CD4-positive, alpha-beta T cell treated with Interleukin-2 at 100 ng/mL for 4 hours (primary cell): Measurements from ENCODE around the gene GREB1.

ENCODE experiments used
- DNase-seq: peaks from one replicate; pipeline ENCODE4 v3.0.0-alpha.2; 2020; ENCODE audit warnings: low spot score

The GREB1 gene

GRCh38 chr2:11681722-11682589, 148.1 kb downstream of the GREB1 start:
- peak; percentile 45 for DNase-seq

GRCh38 chr2:11682590-11682915, 148.7 kb downstream of the GREB1 start:
- DNase-seq = no peak

DNA sequence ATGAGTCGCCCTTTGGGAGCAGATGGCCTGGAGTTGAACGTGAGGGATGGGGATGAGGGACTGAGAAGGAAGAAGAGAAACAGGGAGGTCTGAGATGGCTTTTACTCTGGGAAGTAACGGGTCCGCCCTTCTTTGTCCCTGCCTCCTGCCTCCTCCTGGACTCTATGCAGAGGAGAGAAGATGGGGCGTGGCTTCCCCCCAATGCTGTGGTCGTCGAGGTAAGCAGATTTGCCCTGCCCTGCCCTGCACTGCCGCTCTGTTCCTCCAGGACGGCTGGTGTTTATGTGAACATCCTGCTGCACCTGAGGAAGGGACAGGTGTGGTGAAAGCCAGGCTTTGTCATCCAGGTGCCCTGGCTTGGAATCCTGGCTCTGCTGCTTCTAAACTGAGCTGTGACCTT, 149.6 kb downstream of the GREB1 start:
- no peak for DNase-seq

GRCh38 chr2:11683966-11684365, 150.1 kb downstream of the GREB1 start:
- DNase-seq = no peak

DNA sequence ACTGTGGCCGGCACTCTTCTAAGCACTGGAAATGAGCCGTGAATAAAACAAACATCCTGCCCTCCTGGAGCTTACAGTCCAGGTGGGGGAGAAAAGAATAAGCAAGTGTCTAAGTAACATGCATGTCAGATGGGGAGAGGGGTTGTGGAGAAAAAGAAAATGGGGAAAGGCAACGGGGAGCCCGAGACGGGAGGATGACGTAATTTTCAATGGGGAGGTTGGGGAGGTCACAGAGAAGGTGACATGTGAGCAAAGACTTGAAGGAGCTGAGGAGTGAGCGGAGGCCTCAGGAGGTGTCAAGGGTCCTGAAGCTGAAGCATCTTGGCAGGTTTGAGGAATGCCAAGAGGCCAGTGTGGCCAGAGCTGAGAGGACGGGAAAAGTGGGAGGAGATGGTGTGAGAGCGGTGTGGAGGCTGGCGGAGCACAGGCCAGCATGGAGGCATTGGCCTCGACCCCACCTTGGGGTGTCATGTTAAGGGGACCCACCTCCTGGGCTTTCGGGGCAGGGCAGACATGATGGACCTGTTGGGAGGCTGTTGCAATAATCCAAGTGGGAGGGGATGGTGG, 151.1 kb downstream of the GREB1 start:
- DNase-seq = no peak

DNA sequence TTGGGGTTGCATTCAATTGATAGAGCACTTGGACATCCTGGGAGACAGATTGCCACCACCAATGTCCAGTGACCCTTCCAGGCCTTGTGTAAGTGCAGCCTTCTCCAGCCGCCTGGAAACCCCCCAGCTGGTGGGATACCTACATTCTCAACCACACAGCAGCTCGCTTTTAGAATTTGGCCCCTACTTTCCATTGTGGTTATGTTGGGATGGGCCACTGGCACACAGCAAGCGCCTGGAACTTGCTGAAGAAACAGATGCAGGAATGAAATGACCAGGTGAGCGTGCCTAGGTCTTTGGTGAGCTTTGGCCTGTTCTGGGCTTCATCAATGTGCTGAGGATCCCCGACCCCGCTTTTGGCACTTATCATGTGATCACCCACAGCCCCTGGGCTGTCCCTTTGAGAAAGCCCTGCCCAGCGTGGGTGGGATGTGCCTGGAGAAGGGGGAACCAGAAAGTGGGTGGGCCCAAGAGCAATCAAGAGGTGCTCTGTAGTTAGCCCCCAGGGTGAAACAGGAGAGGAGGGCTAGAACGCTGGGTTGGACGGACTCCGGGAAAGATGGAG, 152.1 kb downstream of the GREB1 start:
- DNase-seq = no peak

- no peak for DNase-seq
Measured at GRCh38 chr2:11687736-11688135, 153.9 kb downstream of the GREB1 start.

DNA sequence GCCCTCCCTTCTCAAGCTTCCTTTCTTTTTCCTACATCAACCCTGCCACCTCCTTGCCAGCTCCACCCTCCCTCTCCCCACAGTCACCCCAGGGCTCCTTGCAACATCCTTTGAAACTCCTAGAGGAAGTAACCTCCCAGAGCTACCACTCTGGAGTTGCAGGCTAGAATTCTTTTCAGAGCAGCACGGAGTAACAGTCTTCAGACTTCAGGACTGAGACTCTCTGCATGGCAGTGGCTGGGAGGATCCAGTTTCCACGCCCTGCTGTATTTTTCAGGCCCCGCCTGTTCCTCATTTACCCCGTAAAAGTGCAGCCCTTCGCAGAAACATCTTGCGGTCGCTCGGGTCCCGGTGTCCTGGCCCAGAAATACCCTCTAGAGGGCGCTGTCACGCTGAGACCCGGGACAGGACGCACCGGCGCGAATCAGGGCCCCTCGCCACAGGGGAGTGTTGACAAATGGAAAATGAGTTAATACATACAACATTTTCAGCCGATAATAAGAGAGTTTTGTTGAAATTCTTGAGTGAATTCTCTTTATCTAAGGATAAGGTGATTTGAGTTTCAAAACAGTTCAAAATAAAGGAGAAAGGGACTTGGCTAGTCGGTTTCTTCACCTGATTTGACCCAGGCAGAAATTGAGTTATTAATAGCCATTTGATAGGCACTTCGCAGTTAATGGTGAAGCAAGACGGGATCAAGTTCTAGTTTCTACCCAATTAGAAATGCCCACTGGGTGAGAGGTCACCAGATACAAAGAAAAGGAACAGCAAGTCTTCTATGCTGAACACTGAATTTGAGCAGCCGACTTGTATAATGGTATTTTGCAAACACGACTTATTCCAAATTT, 154.6 kb downstream of the GREB1 start:
- peak; percentile 85 for DNase-seq

GRCh38 chr2:11691076-11691660, 157.3 kb downstream of the GREB1 start:
- no peak for DNase-seq
